ENCODE results near the gene KSR1. TPM values are rescaled to one million over a fixed set of nuclear protein-coding genes. Genes with fewer than 3 reads are reported as not detected.
"Not testable (repeated sequence)": the region's sequence is repeated elsewhere in the genome, so short reads cannot be mapped to it uniquely, and the experiment has no call there.

KSR1 gene
- total RNA-seq, result 10 to 100 TPM; 44.4 to 47.6 TPM

DNA sequence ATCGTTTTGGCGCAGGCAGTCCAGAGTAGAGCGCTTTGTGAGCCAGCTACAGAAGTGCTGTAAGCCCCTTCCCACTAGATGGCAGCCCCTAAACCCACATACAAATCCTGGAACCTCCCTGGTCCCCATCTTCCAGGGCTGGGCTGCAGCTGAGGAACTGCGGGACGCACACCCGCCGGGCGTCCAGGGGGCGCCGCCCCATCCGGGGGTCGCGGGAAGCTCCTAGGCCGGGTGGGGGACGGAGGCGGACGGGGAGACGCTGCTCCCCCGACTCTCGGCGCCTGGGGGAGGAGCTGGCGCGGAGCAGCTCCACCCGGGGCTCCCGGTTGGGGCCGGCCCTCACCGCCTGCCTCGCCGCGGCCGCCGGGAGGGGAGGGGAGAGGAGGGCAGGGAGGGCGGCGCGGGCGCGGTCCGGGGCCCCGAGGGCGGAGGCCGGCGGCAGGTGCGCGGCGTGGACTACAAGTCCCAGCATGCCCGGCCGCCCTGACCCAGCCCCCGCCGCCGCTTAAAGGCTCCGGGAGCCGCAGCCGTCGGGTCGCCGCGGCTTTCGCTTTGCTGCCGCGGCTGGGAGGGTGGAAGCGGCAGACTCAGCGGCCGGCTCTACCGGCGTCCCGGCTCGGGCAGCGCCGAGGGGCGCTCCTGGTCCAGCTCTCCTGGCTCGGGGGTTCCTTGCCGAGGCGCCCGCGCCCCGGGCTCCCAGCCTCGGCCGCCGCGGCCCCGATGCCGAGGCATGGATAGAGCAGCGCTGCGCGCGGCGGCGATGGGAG is at the start of gene KSR1:
Gene KSR1 (plus strand): TSS at position 535 of the 767 bp plus-strand sequence. CDS start 196 bp downstream, at position 731.
- peak; percentile 86 for DNase-seq
- Mint-ChIP-seq H3K4me3 (peak within 1 kb of the TSS; percentile 94), H3K27me3 (peaks cover 6% of the 10 kb centered on the region), H3K4me1 (peaks cover 44% of the 10 kb centered on the region), H3K36me3 (ENCODE audit: low read depth) (peaks cover 7% of the 10 kb centered on the region), H3K9me3 (no peaks in the 10 kb centered on the region), H3K27ac (peak within 1 kb of the TSS; percentile 62)
- ChIA-PET POLR2A (interaction anchor here (1.0 to 5.5 kb wide), 9 partner anchors 9 to 161 kb away, joined by 3 to 89 read pairs (median 9); partner anchors contain the start of gene WSB1), CTCF (interaction anchor here (0.7 to 4.5 kb wide), 14 partner anchors 9 to 148 kb away, joined by 3 to 34 read pairs (median 5); no protein-coding TSS in a partner anchor)

DNA sequence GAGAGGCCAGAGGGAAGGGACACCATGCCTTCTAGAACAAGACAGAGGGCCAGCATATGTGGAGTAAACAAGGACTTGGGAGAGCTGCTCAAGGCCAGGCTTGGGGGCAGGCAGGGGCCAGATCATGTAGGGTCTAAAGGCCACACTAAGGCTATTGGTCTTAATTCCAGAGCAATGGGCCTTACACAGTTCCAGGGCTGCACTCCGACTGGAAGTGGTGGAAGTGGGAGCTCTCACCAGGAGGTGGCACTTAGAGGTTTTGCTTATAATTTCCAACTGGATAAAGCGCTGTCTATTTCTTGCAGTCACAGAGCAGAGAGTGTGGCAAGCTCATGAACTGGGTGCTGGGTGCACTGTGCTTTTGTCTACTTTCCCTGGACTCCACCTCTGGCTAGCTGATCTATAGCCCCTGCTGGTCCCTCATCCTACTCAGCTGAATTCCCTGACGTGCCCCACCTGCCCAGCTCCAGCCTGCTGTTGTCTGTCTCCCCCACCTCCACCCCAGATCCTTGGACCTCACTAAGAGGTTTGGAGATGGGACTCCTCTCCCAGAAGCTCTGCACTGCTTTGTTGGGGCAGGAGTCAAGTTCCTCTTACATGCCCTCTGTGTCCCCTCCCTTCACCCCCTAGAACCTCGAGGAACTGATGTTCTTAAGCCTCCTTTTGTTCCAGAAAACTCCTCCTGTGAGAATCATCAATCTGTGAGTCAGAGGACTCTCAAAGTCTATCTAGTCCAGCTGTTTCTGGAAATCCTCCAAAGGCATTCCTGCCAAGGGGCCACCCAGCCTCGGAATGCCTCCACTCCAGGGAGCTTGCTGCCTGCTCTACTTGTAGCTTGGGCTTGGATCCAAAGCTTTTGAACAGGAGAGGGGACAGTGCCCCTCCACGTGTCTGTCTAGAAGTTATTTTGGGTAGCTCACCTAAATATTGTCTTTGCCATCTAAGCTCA is 48.1 kb upstream of the KSR1 start:
- Mint-ChIP-seq H3K9me3 (no peaks in the 10 kb centered on the region), H3K27ac (no peak overlapping the region), H3K4me3 (no peak overlapping the region), H3K4me1 (no peaks in the 10 kb centered on the region), H3K27me3 (peaks cover 4% of the 10 kb centered on the region), H3K36me3 (ENCODE audit: low read depth) (no peaks in the 10 kb centered on the region)
- ChIA-PET CTCF (interaction anchor here (0.7 to 2.8 kb wide), 4 partner anchors 54 to 1087 kb away, joined by 3 to 17 read pairs (median 4); no protein-coding TSS in a partner anchor), POLR2A (no interaction called here)
- no peak for DNase-seq

DNA sequence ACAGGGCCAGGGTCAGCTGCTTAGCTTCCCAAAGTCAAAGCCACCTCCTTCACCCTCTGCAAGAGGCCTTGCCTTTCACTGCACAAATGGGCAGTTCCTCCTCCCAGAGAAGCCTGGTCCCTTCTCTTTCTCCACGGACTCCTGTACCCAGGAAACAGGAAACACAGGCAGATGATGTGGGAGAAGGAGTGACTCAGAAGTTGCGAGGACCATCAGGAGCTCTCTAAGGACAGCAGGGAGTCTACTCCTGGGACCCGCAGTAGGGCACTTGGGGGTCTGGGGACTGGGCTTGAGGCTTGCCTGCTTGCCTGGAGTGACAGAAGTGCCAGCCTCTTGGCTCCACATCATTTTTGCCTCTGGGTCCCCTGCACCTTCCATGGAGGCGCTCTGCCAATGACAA is 47.4 kb upstream of the KSR1 start:
- ChIA-PET CTCF (interaction anchor here (1.2 to 2.8 kb wide), 3 partner anchors 54 to 193 kb away, joined by 3 to 17 read pairs (median 4); no protein-coding TSS in a partner anchor), POLR2A (no interaction called here)
- no peak overlapping the region for H3K27ac Mint-ChIP-seq
- H3K4me3 Mint-ChIP-seq, result no peak overlapping the region
- no peak for DNase-seq
- no peaks in the 10 kb centered on the region for H3K4me1 Mint-ChIP-seq
- no peaks in the 10 kb centered on the region for H3K36me3 Mint-ChIP-seq (ENCODE audit: low read depth)
- H3K9me3 Mint-ChIP-seq, result no peaks in the 10 kb centered on the region
- peaks cover 4% of the 10 kb centered on the region for H3K27me3 Mint-ChIP-seq

DNA sequence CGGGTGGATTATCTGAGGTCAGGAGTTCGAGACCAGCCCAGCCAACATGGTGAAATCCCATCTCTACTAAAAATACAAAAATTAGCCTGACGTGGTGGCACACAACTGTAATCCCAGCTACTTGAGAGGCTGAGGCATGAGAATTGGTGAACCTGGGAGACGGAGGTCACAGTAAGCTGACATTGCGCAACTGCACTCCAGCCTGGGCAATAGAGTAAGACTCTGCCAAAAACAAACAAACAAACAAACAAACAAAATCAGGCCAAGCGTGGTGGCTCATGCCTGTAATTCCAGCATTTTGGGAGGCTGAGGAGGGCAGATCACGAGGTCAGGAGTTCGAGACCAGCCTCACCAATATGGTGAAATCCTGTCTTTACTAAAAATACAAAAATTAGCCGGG is 44.1 kb upstream of the KSR1 start:
- POLR2A ChIA-PET; H3K4me3 Mint-ChIP-seq; H3K27ac Mint-ChIP-seq; H3K4me1 Mint-ChIP-seq; DNase-seq; H3K9me3 Mint-ChIP-seq; H3K36me3 Mint-ChIP-seq (ENCODE audit: low read depth); H3K27me3 Mint-ChIP-seq: not testable (repeated sequence)
- CTCF ChIA-PET, result interaction anchor here (2.2 kb wide), 1 partner anchor 188 kb away, joined by 8 read pairs; no protein-coding TSS in a partner anchor

DNA sequence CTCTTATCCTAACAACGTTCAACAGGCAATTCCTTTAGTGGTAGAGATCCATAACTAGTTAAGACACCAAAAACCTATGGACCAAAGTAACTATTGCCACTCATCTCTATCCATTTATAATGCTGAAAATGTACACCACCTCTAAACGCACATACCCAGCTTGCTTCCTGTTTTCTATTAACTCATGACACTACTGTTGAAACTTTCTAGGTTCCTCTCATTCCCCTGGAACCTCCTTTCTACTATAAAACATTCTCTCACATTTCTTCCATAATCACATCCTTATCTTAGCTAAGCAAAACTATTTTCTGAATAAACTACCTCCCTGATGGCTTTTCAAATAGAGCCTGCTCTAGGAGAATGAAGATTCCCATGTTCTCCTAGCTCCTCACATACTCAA is 42.9 kb upstream of the KSR1 start:
- CTCF ChIA-PET, result interaction anchor here (0.8 to 2.2 kb wide), 5 partner anchors 64 to 239 kb away, joined by 3 to 8 read pairs (median 3); no protein-coding TSS in a partner anchor

DNA sequence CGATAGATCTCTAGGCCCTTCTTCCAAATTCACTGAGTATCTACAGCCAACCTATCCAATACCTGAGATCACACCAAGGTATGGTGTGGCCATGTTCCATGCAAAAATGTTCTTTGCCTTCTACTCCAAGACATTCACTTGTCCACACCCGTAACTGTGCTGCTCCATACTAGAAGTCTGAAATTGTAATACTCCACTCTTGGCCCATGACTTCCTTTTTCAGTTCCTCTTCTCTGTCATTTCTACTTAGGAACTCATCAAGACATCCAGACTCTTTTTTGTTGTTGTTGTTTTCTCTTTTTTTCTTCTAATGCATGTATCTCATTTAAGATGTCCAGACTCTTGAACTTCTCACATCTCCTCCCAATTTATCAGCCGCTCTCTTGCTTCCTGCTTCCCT is 42.5 kb upstream of the KSR1 start:
- peaks cover 4% of the 10 kb centered on the region for H3K27me3 Mint-ChIP-seq
- no peaks in the 10 kb centered on the region for H3K4me1 Mint-ChIP-seq
- H3K4me3 Mint-ChIP-seq, result no peak overlapping the region
- DNase-seq, result no peak
- no peaks in the 10 kb centered on the region for H3K9me3 Mint-ChIP-seq
- H3K36me3 Mint-ChIP-seq (ENCODE audit: low read depth), result no peaks in the 10 kb centered on the region
- no peak overlapping the region for H3K27ac Mint-ChIP-seq
- ChIA-PET POLR2A (no interaction called here), CTCF (interaction anchor here (0.8 to 2.2 kb wide), 2 partner anchors 186 to 189 kb away, joined by 3 to 8 read pairs; no protein-coding TSS in a partner anchor)

More for the DNA sequence above, 42.9 kb upstream of the KSR1 start:
- POLR2A ChIA-PET, result no interaction called here
- Mint-ChIP-seq H3K27me3 (peaks cover 4% of the 10 kb centered on the region), H3K9me3 (no peaks in the 10 kb centered on the region), H3K36me3 (ENCODE audit: low read depth) (no peaks in the 10 kb centered on the region), H3K4me3 (no peak overlapping the region), H3K4me1 (no peaks in the 10 kb centered on the region), H3K27ac (no peak overlapping the region)
- no peak for DNase-seq

DNA sequence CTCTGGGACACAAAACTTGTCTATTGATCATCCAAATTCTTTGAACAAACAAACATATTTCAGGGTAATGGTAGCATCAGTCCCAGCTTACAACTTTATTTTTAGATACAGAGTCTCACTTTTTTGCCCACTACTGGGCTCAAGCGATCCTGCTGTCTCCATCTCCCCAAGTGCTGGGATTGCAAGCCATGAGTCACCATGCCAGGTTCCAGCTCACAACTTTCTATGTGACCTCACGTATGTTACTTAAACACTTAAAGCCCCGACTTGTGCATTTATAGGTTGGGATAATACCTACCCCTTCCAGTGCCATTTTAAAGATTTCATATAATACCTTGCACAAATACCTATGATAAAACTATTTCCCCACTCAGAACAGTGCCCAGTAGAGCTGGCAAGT is 42.0 kb upstream of the KSR1 start:
- POLR2A ChIA-PET, result no interaction called here

DNA sequence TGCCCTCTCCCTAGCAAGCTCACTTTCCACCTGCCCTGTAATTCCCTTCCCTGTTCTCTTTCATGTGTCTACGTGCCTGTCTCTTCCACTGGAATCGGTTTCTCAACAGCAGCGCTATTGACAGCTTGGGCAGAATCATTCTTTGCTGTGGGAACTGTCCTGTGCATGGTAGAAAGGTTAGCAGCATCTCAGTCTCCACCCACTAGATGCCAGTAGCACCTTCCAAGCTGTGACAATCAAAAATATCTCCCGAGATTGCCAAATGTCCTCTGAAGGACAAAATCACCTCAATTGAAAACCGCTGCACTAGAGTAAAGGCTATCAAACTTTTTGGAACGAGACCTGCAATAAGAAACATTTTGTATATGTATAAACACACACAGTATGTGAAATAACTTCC is 41.6 kb upstream of the KSR1 start:
- no peaks in the 10 kb centered on the region for H3K27me3 Mint-ChIP-seq
- ChIA-PET CTCF (no interaction called here), POLR2A (no interaction called here)
- no peaks in the 10 kb centered on the region for H3K36me3 Mint-ChIP-seq (ENCODE audit: low read depth)
- H3K4me1 Mint-ChIP-seq, result no peaks in the 10 kb centered on the region
- no peak overlapping the region for H3K27ac Mint-ChIP-seq
- no peak for DNase-seq
- H3K9me3 Mint-ChIP-seq, result no peaks in the 10 kb centered on the region
- H3K4me3 Mint-ChIP-seq, result no peak overlapping the region

More for the DNA sequence above, 42.0 kb upstream of the KSR1 start:
- no peaks in the 10 kb centered on the region for H3K9me3 Mint-ChIP-seq
- H3K4me3 Mint-ChIP-seq, result no peak overlapping the region
- H3K27me3 Mint-ChIP-seq, result peaks cover 3% of the 10 kb centered on the region
- no peaks in the 10 kb centered on the region for H3K4me1 Mint-ChIP-seq
- DNase-seq, result no peak
- H3K27ac Mint-ChIP-seq, result no peak overlapping the region
- H3K36me3 Mint-ChIP-seq (ENCODE audit: low read depth), result no peaks in the 10 kb centered on the region
- CTCF ChIA-PET, result interaction anchor here (2.2 kb wide), 1 partner anchor 185 kb away, joined by 8 read pairs; no protein-coding TSS in a partner anchor

DNA sequence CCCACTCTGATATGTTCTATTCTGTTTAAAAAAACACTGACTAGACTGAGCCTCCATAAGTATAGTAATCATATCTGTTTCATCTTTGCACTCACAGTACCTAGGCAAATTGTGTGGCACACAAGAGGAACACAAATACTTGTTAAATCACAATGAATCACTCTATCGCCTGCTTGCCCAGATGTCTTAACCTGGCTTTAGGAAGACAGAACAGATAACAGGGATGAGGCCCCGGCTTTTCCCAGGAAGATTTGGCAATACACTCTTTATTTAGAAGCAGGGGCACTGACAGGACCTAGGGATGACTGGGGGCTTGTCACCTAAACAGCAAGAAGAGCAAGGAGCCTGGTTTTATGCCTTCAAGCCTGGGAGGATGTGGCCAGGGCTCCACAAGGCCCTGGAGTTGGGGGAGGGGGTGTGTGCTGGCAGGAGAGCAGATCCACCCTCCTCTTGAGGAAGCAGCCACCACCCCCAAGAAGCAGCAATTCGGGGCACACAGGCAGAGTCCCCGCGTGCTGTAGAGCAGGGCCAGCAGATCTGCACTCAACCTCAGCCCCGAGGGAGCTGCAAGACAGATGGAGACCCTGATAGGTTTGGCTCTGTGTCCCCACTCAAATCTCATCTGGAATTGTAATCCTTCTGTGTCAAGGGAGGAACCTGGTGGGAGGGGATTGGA is 41.0 kb upstream of the KSR1 start:
- H3K4me3 Mint-ChIP-seq, result no peak overlapping the region
- no peaks in the 10 kb centered on the region for H3K36me3 Mint-ChIP-seq (ENCODE audit: low read depth)
- no peak overlapping the region for H3K27ac Mint-ChIP-seq
- POLR2A ChIA-PET, result no interaction called here
- H3K4me1 Mint-ChIP-seq, result no peaks in the 10 kb centered on the region
- H3K27me3 Mint-ChIP-seq, result no peaks in the 10 kb centered on the region
- DNase-seq, result no peak
- no peaks in the 10 kb centered on the region for H3K9me3 Mint-ChIP-seq
- CTCF ChIA-PET, result no interaction called here

DNA sequence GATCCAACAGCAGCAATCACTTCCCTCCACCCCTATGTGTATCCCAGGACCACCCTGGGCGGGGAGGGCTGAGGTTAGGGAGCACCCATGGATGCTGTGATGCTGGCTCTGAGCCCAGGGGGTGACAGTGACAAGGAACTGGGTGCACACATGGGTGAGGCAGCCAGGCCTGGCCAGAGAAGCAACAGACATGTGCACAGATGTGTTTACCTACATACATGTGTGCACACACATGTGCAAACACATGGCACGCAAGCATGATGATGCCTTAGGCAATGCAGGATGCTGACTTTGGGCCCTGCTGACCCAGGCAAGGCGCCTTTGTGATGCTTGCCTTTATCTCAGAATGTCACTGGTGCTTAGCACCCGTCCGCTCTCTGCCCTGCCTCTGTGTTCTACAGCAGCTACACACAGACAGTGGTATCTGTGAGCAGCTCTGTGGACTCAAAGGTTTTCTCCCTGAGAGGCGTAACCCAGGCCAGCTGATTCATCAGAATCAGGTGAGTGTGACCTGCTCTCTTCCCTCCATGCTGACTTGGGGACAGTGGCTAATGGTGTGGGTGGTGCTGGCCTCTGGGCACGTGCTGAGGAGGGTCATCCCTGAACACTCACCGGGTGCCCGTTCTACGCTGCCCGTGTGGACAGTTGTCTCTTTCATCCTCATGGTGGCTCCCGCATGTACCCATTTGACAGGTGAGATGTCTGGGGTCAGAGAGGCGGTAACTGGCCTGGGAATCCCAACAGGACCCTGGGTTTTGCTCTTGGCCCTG is 38.5 kb upstream of the KSR1 start:
- CTCF ChIA-PET, result no interaction called here
- no peak for DNase-seq
- H3K4me1 Mint-ChIP-seq, result no peaks in the 10 kb centered on the region
- H3K36me3 Mint-ChIP-seq (ENCODE audit: low read depth), result no peaks in the 10 kb centered on the region
- no peak overlapping the region for H3K27ac Mint-ChIP-seq
- H3K9me3 Mint-ChIP-seq, result no peaks in the 10 kb centered on the region
- POLR2A ChIA-PET, result no interaction called here
- no peak overlapping the region for H3K4me3 Mint-ChIP-seq
- H3K27me3 Mint-ChIP-seq, result no peaks in the 10 kb centered on the region

DNA sequence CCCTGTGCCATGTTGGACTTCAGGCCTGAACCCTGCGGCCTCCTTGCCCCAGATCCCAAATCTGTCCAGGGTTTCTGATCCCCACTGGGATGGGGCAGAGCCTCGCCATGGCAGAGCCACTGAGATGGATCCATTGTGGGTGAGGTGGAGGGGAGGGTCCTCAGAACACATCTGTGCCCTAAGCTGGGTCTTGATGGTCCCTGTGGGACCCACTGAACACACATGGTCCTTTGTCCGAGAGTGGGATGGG is 38.0 kb upstream of the KSR1 start:
- no peak for DNase-seq
- POLR2A ChIA-PET, result no interaction called here

DNA sequence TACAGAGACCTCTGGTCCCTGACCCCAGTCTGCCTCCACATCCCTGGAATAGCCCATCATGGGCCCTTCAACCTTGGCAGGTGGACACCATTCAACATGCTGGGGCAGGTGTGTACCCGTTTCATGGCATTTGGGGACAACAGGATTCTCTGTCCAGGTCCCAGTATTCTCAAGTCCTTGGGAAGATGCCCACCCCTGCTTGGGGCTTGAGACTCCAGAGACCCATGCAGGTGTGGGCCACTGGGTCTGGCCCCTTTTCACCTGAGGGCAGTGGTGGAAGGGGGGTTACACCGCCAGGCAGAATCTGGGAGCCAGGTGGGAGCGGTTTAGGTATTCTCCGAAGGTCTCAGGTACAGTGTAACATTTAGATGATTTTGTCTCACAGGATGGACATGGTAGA is 37.1 kb upstream of the KSR1 start:
- CTCF ChIA-PET, result no interaction called here
- Mint-ChIP-seq H3K27ac (no peak overlapping the region), H3K4me1 (no peaks in the 10 kb centered on the region), H3K27me3 (no peaks in the 10 kb centered on the region), H3K36me3 (ENCODE audit: low read depth) (no peaks in the 10 kb centered on the region), H3K4me3 (no peak overlapping the region), H3K9me3 (no peaks in the 10 kb centered on the region)
- POLR2A ChIA-PET, result no interaction called here
- DNase-seq, result no peak

More for the DNA sequence above, 38.0 kb upstream of the KSR1 start:
- Mint-ChIP-seq H3K27ac (no peak overlapping the region), H3K4me1 (no peaks in the 10 kb centered on the region), H3K9me3 (no peaks in the 10 kb centered on the region), H3K27me3 (no peaks in the 10 kb centered on the region), H3K36me3 (ENCODE audit: low read depth) (no peaks in the 10 kb centered on the region), H3K4me3 (no peak overlapping the region)
- CTCF ChIA-PET, result no interaction called here

All from activated CD4-positive, alpha-beta memory T cell treated with anti-CD3 and anti-CD28 coated beads, Interleukin-2, amount 10 ng/mL, durations not matched to agents 7 days and 5 days (primary cell).